Activated gamma-delta T cell (primary cell): Measurements from ENCODE around the gene MTARC1.

Source experiments
- DNase-seq: peaks from one replicate; lab custom pipeline; 2025; lab: John Stamatoyannopoulos, UW
- total RNA-seq, 2 donors: gene quantifications; one replicate each; lab custom pipeline; 2026; lab: John Stamatoyannopoulos, UW

MTARC1 gene
- 0.09 to 0.31 reads per million in 2 donors for total RNA-seq

DNA sequence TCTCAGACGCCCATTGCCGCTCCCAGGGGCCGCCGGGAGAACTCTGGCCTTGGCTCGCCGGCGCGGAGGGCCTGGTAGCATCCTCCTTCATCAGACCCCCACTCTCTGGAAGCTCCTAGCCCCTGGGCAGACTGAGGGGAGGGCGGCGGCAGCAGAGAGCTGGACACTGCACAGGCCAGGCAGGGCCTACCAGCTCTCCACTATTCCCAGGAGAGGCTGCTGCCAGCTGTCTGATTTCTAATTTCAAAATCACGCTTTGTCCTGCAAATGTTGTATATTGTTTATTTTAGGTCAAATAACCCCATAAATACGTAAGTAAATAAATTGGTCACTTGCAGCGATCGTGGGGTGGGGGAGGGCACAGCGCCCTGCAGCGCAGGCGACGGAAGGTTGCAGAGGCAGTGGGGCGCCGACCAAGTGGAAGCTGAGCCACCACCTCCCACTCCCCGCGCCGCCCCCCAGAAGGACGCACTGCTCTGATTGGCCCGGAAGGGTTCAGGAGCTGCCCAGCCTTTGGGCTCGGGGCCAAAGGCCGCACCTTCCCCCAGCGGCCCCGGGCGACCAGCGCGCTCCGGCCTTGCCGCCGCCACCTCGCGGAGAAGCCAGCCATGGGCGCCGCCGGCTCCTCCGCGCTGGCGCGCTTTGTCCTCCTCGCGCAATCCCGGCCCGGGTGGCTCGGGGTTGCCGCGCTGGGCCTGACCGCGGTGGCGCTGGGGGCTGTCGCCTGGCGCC lies at the start of gene MTARC1:
Gene MTARC1, plus strand, starts transcription at position 577 of the 732 bp plus-strand sequence. Its CDS starts 32 bp downstream, at position 609.
- DNase-seq = no peak

DNA sequence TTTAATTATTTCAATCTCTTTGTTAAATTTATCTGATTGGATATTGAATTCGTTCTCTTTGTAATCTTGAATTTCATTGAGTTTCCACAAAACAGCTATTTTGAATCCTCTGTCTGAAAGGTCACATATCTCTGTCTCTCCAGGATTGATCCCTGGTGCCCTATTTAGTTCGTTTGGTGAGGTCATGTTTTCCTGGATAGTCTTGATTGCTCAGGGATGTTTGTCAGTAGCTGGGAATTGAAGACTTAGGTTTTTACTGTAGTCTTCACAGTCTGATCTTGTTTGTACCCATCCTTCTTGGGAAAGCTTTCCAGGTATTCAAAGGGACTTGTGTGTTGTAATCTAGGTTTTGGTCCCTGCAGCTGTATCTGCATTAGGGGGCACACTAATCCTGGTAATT lies 45.4 kb upstream of the MTARC1 start:
- DNase-seq = no peak

DNA sequence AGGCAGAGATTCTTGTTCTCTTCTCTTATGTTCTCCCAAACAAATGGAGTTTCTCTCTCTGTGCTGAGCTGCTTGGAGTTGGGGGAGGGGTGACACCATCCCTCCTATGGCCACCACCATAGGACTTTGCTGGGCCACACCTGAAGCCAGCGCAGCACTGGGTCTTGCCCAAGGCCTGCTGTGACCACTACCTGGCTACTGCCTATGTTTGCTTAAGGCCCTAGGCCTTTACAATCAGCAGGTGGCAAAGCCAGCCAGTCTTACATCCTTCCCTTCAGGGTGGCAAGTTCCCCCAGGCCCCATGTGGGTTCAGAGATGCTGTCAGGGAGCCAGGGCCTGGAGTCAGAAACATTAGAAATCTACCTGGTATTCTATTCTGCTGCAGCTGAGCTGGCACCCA lies 44.9 kb upstream of the MTARC1 start:
- DNase-seq = no peak

GRCh38 chr1:220742520-220742919 lies 44.2 kb upstream of the MTARC1 start:
- DNase-seq = no peak

GRCh38 chr1:220746851-220747250 lies 39.9 kb upstream of the MTARC1 start:
- DNase-seq = no peak

DNA sequence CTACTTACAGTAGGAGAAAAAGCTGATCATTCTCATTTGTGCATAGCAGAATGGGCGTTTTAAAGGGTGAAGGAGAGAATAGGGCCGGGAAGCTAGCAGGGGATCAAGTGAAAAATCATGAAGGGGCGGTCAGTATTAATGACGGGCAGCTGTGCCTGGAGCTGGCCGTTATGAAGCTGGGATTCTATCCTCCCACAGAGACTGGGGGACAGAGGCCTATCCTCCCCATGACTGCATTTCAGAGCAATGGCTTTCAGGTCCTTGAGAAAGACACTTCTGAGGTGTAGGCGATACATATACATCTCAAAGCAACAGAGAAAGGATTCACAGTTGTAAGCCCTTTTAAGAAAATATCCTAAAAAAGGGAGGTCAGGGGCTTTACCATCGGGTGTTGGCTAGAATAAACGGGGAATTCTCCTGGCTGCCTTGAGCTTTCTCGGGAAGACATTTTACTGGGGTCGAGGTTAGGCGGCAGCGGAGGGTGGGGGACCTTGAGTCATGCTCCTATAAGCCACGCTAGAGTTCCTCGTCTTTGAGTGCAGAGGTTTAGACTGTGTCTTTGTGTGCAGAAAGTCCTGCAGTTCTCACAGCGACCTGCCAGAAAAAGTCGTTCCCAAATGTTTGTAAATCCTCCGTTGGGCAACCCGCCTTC lies 39.1 kb upstream of the MTARC1 start:
- no peak for DNase-seq

DNA sequence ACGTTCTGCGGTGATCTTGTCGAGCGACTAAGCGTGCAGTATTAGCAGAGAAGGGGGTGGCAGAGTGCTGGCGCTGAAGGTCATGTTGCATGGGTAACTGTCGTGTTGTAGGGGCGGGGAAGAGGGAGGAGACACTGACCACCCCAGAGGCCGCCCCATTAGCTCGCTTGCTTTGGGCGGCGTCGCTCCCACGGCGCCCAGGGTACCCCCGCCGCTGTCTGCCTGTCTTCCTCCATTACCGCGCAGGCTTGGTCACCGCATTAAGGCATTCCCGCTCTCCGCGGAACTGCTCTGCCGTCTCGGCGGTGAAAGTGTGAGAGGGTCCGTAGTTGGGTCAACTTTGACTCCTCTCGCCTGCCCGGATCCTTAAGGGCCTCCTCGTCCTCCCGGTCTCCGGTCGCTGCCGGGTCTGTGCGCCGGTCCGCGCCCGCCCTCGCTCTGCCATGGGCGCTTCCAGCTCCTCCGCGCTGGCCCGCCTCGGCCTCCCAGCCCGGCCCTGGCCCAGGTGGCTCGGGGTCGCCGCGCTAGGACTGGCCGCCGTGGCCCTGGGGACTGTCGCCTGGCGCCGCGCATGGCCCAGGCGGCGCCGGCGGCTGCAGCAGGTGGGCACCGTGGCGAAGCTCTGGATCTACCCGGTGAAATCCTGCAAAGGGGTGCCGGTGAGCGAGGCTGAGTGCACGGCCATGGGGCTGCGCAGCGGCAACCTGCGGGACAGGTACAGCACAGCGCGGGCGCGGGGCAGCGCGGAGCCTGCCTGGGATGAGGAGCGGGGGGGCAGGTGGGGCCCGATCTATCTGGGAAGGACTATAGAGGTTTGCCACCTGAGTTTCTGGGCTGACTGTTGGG lies 38.4 kb upstream of the MTARC1 start, which contains the start of gene MTARC2:
Gene MTARC2, plus strand, starts transcription at position 234 of the 846 bp plus-strand sequence. Its CDS starts 210 bp downstream, at position 444.
- DNase-seq = no peak

- no peak for DNase-seq
Observed at GRCh38 chr1:220748936-220749335, 37.8 kb upstream of the MTARC1 start.

DNA sequence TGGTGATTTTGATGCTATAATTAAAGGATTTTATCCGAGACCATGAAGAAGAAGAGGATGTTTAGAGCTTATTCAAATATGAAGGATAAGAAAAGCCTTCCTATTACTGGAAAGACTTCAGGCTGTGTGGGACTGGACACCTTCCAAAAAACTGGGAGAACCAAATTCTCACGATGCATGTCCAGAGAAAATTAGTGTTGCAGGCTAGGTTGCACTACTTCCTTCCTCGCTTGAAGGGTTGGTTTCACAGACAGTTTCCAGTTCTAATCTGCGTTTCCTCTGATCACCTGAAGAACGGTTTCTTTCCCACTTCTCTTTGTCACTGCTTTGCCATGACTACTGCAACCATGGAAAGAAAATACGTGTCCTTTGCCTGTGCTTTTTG lies 36.6 kb upstream of the MTARC1 start:
- DNase-seq = no peak

- DNase-seq = no peak
Observed at GRCh38 chr1:220751111-220751510, 35.6 kb upstream of the MTARC1 start.

DNA sequence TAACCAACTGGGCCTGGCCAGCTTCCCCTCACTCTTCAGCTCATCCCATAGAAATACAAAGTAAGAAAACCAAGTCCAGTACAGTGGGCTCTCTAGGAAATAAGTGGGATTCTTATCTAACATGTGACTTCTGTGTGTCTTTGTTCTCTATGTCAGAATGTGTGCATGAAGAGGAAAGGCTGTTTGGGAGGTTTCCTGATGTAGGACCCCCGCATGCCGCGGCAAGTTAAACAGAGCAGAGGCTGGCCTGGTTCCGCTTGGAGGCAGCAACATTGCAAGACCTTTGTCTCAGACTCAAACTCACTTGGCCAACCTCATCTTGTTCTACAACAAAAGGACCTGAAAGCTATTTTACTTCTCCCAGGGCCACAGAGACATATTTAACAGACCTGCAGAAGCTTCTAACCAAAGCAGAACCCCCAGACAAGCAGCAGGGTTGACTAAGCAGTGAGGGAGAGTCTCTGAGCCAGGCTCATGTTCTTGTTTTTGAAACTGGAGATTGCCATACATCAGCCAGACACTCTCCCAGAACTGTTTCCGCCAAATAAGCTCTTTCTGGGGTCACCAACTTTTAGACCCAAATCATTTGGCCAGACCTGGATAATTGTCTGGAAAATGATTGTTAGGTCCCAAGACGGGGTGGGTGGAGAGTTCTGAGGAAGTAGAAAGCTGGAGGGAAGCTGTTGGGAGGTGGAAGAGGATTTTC lies 32.3 kb upstream of the MTARC1 start:
- DNase-seq = no peak

DNA sequence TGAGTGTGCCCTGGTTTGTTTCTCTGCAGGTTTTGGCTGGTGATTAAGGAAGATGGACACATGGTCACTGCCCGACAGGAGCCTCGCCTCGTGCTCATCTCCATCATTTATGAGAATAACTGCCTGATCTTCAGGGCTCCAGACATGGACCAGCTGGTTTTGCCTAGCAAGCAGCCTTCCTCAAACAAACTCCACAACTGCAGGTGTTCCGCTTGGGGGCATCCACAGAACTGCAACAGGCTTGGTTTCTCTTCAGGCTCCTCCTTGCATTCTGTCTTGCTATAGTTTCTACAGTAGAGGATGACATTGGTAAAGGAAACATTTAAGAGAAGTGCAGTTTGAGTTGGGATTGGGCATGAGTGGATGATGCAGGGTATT lies 31.8 kb upstream of the MTARC1 start:
- no peak for DNase-seq

GRCh38 chr1:220755309-220755708 lies 31.4 kb upstream of the MTARC1 start:
- DNase-seq = no peak

GRCh38 chr1:220757441-220757840 lies 29.3 kb upstream of the MTARC1 start:
- no peak for DNase-seq

- no peak for DNase-seq
Observed at GRCh38 chr1:220759147-220759546, 27.6 kb upstream of the MTARC1 start.

- DNase-seq = no peak
Observed at GRCh38 chr1:220761688-220762427, 24.9 kb upstream of the MTARC1 start.

DNA sequence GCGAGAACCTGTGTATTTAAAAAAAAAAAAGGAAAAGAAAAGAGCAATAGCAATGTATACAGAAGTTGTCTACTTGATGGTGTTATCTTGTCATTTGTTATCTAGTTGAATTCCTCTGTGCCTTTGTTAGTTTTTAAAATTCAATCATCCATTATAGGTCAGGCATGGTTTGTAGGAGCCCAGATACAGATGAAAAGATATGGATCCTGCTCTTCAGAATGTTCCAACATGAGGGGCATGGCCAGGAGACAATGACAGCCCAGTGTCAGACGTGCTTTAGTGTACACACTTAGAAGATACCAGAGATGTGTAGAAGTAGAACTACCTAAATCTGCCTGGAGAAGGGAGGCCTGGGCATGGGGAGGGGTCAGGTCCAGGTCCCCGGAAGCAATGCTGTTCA lies 22.0 kb upstream of the MTARC1 start:
- DNase-seq = no peak

DNA sequence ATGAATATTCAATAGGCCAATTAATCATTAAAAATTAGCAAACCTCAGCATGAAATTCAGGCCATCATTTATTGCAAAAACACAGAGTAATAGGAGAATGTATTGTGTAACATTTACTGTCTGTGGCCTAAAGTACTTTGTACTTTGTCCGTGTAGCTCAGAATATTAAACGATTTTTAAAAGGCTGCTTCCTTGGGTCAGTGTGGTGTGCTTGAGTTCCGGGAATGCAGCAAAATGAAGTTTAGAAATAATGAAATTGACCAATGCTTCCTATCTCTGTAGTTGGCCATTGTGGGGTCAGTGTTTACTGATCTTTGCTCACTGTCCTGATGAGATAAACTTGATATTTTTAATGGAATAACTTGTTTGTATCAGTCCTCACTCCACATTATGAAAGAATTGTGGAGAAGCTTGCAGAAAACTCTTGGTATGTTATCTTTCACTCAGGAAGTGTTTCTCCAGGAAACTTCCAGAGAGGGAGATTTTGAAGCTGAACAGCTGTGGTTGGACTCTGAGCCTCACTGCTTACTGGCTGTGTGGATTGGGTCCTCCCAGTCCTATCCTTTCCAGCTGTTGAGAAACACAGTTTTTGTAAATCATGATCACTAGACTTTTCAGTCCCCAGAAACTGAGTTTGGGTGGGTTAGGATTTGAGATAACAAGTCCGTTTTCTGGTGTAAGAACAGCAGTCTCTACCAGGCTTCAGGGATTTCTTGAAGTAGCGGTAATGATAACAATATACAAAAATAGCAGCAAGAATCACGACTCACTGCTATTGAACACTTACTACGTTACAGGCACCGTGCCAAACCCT lies 19.2 kb upstream of the MTARC1 start:
- no peak for DNase-seq

- DNase-seq = no peak
Observed at GRCh38 chr1:220768126-220768601, 18.5 kb upstream of the MTARC1 start.

DNA sequence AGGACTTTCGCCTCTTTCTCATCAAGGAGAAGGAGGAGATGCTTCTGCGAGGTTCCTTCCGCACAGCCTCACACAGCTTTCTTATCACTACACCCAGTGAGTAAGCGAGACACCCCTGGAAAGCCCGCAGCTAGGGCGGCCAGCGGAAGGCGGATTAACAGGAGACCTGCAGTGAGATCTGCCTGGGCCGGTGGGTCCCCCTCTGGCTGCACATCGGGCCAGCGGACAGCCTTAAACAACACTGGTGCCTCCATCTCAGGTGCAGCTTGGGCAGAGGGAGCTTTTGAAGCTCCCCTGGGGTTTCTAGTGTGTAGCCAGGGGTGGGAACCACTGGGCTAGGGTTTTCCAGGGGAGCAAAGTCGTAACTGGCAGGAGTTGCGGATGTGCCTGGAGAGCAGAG lies 17.5 kb upstream of the MTARC1 start:
- no peak for DNase-seq
